NCI-H1092 treated with DMSO at 0.1 percent for 48 hours (cell line): ENCODE data around the gene RARB.

Experiments
- DNase-seq: peaks from one replicate; lab custom pipeline; 2025; lab: John Stamatoyannopoulos, UW

RARB gene

GRCh38 chr3:25427942-25428788, at the start of gene RARB:
TSS of gene RARB (plus strand) at chr3:25428263. CDS start at chr3:25428732, 469 bp downstream.
- DNase-seq = peak; percentile 40

GRCh38 chr3:25378786-25379311, 49.2 kb upstream of the RARB start:
- no peak for DNase-seq

- no peak for DNase-seq
Observed at GRCh38 chr3:25380222-25380739, 47.8 kb upstream of the RARB start.

GRCh38 chr3:25381083-25381482, 47.0 kb upstream of the RARB start:
- no peak for DNase-seq

GRCh38 chr3:25384471-25384870, 43.6 kb upstream of the RARB start:
- DNase-seq = no peak

GRCh38 chr3:25385807-25386460, 42.1 kb upstream of the RARB start:
- DNase-seq = no peak

- DNase-seq = no peak
Observed at GRCh38 chr3:25386686-25387255, 41.3 kb upstream of the RARB start.

- no peak for DNase-seq
Observed at GRCh38 chr3:25390605-25391004, 37.5 kb upstream of the RARB start.

- DNase-seq = no peak
Observed at GRCh38 chr3:25396251-25396650, 31.8 kb upstream of the RARB start.

- DNase-seq = no peak
Observed at GRCh38 chr3:25396686-25397085, 31.4 kb upstream of the RARB start.

- DNase-seq = no peak
Observed at GRCh38 chr3:25397150-25397549, 30.9 kb upstream of the RARB start.

- DNase-seq = no peak
Observed at GRCh38 chr3:25400587-25400986, 27.5 kb upstream of the RARB start.

GRCh38 chr3:25403968-25404367, 24.1 kb upstream of the RARB start:
- no peak for DNase-seq

GRCh38 chr3:25404569-25404968, 23.5 kb upstream of the RARB start:
- DNase-seq = no peak

GRCh38 chr3:25405335-25405734, 22.7 kb upstream of the RARB start:
- DNase-seq = no peak

GRCh38 chr3:25410703-25411102, 17.4 kb upstream of the RARB start:
- no peak for DNase-seq

- DNase-seq = no peak
Observed at GRCh38 chr3:25412269-25412668, 15.8 kb upstream of the RARB start.

GRCh38 chr3:25416176-25416575, 11.9 kb upstream of the RARB start:
- DNase-seq = no peak

GRCh38 chr3:25418596-25418995, 9.5 kb upstream of the RARB start:
- DNase-seq = no peak

GRCh38 chr3:25419251-25419650, 8.8 kb upstream of the RARB start:
- no peak for DNase-seq

- DNase-seq = no peak
Observed at GRCh38 chr3:25420147-25420546, 7.9 kb upstream of the RARB start.

GRCh38 chr3:25420885-25421284, 7.2 kb upstream of the RARB start:
- DNase-seq = no peak

- DNase-seq = no peak
Observed at GRCh38 chr3:25421747-25422146, 6.3 kb upstream of the RARB start.
